Panc1 (cell line): Measurements from ENCODE around the gene FHL1. TPM values are rescaled to one million over a fixed set of nuclear protein-coding genes. Genes with fewer than 3 reads are reported as not detected.

Experiments used
- ATAC-seq: fragments of 200-7000 bp; cut with Tn5 transposase; 2 replicates; pipeline ENCODE4 v1.9.1; 2020; ENCODE audit warnings: mild to moderate bottlenecking, moderate library complexity
- BruUV-seq: library from RNA; stranded (reverse); fragments of 400-500 nt; replicated peaks from 2 replicates; lab custom pipeline; 2021; lab: Mats Ljungman, UMichigan
- CTCF ChIA-PET: fragments of 300-600 bp; sonication (Branson Sonifier 250); formaldehyde crosslinking; loops from one replicate; lab custom pipeline; 2022; ENCODE audit warnings: antibody characterized with exemption; lab: Charles Lee
- POLR2A ChIA-PET: fragments of 300-600 bp; sonication (Branson Sonifier 250); formaldehyde crosslinking; loops from one replicate; lab custom pipeline; 2022; ENCODE audit warnings: antibody characterized with exemption; lab: Charles Lee
- DNase-seq: peaks from one replicate; pipeline ENCODE4 v3.0.0-alpha.2; 2010; ENCODE audit warnings: low read depth, low spot score
- H3K27ac ChIP-seq: 2 replicates; pipeline ENCODE4 v1.5.1; 2011; ENCODE audit warnings: mild to moderate bottlenecking, low read length, inconsistent platforms
- H3K27me3 ChIP-seq: fragments of 200-500 bp; sonication (Bioruptor generic); 2 replicates; pipeline ENCODE4 v1.6.0; 2014; ENCODE audit warnings: low read length, inconsistent platforms; ENCODE audit not compliant: control insufficient read depth, insufficient read depth
- H3K36me3 ChIP-seq: fragments of 200-500 bp; sonication (Bioruptor generic); 2 replicates; pipeline ENCODE4 v1.5.1; 2014; ENCODE audit warnings: inconsistent platforms, mild to moderate bottlenecking, low read length, moderate library complexity; ENCODE audit not compliant: control insufficient read depth, insufficient read depth
- H3K4me1 ChIP-seq: 2 replicates; pipeline ENCODE4 v1.5.1; 2011; ENCODE audit warnings: inconsistent platforms, mild to moderate bottlenecking, low read length, moderate library complexity; ENCODE audit not compliant: control insufficient read depth, insufficient read depth
- H3K4me3 ChIP-seq, 2 experiments: 2 replicates each; pipeline ENCODE4 v1.5.1; 2011 to 2012; ENCODE audit warnings: low read depth in 2 of 2, low read length in 2 of 2, mild to moderate bottlenecking in 2 of 2, inconsistent platforms in 1 of 2, moderate library complexity in 1 of 2
- H3K9me3 ChIP-seq: fragments of 200-500 bp; sonication (Bioruptor generic); 2 replicates; pipeline ENCODE4 v1.5.1; 2014; ENCODE audit warnings: low read depth, mild to moderate bottlenecking, inconsistent platforms, low read length, moderate library complexity; ENCODE audit not compliant: control insufficient read depth, insufficient read depth
- POLR2AphosphoS5 ChIP-seq: IDR thresholded peaks from 2 replicates; pipeline ENCODE4 v1.6.1; 2012; ENCODE audit warnings: mild to moderate bottlenecking, low read depth, low read length, moderate library complexity
- SIN3A ChIP-seq: IDR thresholded peaks from 2 replicates; pipeline ENCODE4 v1.6.1; 2012; ENCODE audit warnings: low read depth, mild to moderate bottlenecking, low read length, moderate library complexity, borderline replicate concordance; ENCODE audit not compliant: insufficient read depth
- TCF7L2 ChIP-seq: IDR thresholded peaks from 2 replicates; pipeline ENCODE4 v1.6.1; 2011; ENCODE audit warnings: mild to moderate bottlenecking, low read depth, low read length, inconsistent platforms
- in situ Hi-C: cut with HindIII; loops from 2 replicates; pipeline ENCODE4 v1.10.0; 2016; ENCODE audit warnings: low sequenced_read_pairs, low pct_unique_long_range_greater_than_20kb
- intact Hi-C: fragments of 100-400 bp; cut with micrococcal nuclease; formaldehyde crosslinking; loops from one replicate; pipeline ENCODE4 v1.10.0; 2022; ENCODE audit not compliant: unreplicated experiment
- total RNA-seq: library from RNA; stranded (reverse); gene quantifications from one replicate; pipeline ENCODE4 v1.2.1, GENCODE V29; 2021; ENCODE audit not compliant: unreplicated experiment
- TF ChIP-seq, protein P1 (sequence below), 2 experiments: IDR thresholded peaks; 2 replicates each; pipeline ENCODE4 v1.6.1; 2011 to 2012; ENCODE audit warnings: low read depth in 2 of 2, control low read depth in 1 of 2, low read length in 1 of 2, mild to moderate bottlenecking in 1 of 2, moderate library complexity in 1 of 2; ENCODE audit not compliant: insufficient read depth in 1 of 2
- TF ChIP-seq, protein P2 (sequence below): fragments of 450-650 bp; IDR thresholded peaks from 2 replicates; pipeline ENCODE4 v1.5.1; 2017; ENCODE audit warnings: mild to moderate bottlenecking

Gene FHL1
- total RNA-seq, 1 experiment from 2014 or later, result 67.9 TPM

DNA sequence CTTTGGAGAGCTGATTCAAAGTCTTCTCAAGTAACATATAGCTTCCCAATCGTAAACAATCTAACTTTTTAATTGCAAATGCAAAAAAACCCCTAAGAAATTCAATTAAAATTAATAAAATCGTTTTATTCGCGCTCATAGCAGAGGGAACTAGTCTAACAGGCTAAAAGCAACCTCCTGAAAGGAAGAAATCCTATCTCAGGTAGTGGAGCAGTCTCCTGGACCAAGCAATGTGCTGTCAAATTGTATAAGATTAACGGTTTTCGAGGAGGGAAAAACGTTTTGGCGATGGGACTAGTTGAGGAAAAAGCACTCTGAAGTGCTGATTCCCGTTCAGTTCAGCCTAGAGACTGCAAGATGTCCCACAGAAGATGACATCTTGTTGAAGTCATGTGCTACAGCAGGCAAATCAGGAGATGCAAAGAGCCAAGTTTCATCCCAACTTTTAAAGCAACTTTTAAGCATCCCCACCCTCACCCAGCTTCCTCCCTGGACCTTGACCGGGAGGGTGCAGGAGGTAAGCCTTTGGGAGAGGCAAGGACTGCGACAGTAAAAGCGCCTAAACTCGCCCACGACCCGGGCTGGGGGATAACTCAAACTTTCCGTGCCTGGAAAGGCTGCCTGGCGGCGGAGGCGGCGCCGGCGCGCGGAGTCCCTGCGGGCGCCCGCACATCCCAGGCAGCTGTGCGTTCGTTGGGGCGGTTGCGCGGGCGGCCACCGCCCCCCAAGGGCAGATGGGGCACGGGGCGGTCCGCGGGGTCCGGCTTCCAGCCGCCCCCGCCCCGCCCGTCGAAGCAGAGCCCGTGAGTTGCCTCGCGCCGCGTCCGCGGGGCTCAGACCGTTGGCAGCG is 103.1 kb downstream of the FHL1 start:
- DNase-seq, result no peak
- CTCF ChIA-PET, result no interaction called here
- intact Hi-C loops, result no loop called here

DNA sequence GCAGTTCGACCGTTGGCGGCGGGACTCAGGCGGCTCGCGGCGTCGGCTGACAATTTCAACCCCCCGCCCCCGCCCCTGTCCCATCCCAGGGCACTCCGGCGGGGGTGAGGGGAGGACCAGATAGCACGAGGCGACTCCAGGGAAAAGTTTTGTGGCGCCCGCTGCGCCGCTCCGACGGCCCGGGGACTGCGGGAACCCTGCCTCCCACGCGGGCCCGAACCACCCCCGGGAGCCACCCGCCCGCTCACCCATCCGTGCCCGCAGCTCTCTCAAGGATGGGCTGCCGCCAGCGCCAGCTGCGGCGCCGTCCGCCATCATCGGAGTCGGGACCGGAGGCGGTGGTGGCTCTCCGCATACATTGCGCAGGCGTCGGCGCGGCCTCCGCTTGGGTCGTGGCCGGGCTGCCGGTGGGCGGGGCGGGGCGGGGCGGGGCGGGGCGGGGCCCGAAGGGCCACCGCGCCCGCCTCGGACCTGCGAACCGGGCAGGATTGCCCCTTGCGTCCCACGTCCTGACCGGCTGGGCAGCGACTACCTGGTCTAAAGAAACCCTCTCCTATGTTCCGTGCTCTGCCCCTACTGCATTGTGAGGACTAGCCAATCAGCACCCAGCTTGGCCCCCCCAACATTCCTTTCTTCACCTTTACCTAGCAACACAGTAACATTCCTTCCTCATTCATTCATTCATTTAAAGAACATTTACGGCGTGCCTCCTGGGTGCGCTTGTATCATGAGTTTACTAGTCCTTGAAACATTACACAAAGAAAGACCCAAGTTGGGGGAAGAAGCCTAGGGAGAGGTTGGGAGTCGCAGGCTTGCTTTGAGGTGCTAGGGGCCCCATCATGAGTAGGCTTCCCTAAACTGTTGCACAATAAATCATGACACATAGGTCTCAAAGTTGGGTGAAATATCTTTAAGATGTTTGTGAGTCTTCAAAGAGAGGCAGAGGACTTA is 104.0 kb downstream of the FHL1 start, which contains the start of gene MAP7D3:
MAP7D3 (minus strand) TSS at position 360 of the 951 bp plus-strand sequence; CDS start at position 318, 42 bp downstream.
- peak within 1 kb of the TSS; percentile 64 to 77 for H3K4me3 ChIP-seq
- H3K27ac ChIP-seq, result peak within 1 kb of the TSS; percentile 77
- peak; percentile 97 for ATAC-seq
- in situ Hi-C loops (no loop called here), intact Hi-C loops (no loop called here)
- H3K9me3 ChIP-seq, result no peaks in the 10 kb centered on the region
- DNase-seq, result no peak
- peak; percentile 73; the same call in 1 of the 2 replicates for TF ChIP-seq POLR2AphosphoS5
- TF ChIP-seq, protein P1, sequence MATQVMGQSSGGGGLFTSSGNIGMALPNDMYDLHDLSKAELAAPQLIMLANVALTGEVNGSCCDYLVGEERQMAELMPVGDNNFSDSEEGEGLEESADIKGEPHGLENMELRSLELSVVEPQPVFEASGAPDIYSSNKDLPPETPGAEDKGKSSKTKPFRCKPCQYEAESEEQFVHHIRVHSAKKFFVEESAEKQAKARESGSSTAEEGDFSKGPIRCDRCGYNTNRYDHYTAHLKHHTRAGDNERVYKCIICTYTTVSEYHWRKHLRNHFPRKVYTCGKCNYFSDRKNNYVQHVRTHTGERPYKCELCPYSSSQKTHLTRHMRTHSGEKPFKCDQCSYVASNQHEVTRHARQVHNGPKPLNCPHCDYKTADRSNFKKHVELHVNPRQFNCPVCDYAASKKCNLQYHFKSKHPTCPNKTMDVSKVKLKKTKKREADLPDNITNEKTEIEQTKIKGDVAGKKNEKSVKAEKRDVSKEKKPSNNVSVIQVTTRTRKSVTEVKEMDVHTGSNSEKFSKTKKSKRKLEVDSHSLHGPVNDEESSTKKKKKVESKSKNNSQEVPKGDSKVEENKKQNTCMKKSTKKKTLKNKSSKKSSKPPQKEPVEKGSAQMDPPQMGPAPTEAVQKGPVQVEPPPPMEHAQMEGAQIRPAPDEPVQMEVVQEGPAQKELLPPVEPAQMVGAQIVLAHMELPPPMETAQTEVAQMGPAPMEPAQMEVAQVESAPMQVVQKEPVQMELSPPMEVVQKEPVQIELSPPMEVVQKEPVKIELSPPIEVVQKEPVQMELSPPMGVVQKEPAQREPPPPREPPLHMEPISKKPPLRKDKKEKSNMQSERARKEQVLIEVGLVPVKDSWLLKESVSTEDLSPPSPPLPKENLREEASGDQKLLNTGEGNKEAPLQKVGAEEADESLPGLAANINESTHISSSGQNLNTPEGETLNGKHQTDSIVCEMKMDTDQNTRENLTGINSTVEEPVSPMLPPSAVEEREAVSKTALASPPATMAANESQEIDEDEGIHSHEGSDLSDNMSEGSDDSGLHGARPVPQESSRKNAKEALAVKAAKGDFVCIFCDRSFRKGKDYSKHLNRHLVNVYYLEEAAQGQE (IDR thresholded peaks at IDR 0.05; ENCODE audit: insufficient read depth in 1 of 2, low read depth in 2 of 2, low read length in 1 of 2), result no peak
- no peak for TF ChIP-seq TCF7L2
- TF ChIP-seq, protein P2, sequence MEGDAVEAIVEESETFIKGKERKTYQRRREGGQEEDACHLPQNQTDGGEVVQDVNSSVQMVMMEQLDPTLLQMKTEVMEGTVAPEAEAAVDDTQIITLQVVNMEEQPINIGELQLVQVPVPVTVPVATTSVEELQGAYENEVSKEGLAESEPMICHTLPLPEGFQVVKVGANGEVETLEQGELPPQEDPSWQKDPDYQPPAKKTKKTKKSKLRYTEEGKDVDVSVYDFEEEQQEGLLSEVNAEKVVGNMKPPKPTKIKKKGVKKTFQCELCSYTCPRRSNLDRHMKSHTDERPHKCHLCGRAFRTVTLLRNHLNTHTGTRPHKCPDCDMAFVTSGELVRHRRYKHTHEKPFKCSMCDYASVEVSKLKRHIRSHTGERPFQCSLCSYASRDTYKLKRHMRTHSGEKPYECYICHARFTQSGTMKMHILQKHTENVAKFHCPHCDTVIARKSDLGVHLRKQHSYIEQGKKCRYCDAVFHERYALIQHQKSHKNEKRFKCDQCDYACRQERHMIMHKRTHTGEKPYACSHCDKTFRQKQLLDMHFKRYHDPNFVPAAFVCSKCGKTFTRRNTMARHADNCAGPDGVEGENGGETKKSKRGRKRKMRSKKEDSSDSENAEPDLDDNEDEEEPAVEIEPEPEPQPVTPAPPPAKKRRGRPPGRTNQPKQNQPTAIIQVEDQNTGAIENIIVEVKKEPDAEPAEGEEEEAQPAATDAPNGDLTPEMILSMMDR, result no peak
- no TSS peak for BruUV-seq
- no peaks in the 10 kb centered on the region for H3K27me3 ChIP-seq
- H3K4me1 ChIP-seq, result peaks cover 11% of the 10 kb centered on the region
- ChIA-PET POLR2A (interaction anchor here (0.6 kb wide), 1 partner anchor 1472 kb away, joined by 4 read pairs; no protein-coding TSS in a partner anchor), CTCF (no interaction called here)
- no peaks in the 10 kb centered on the region for H3K36me3 ChIP-seq

More for the DNA sequence above, 103.1 kb downstream of the FHL1 start:
- TF ChIP-seq TCF7L2 (no peak), SIN3A (no peak; the same call in 1 of the 2 replicates), POLR2AphosphoS5 (no peak)
- TF ChIP-seq, protein P1 (IDR thresholded peaks at IDR 0.05; ENCODE audit: insufficient read depth in 1 of 2, low read depth in 2 of 2, low read length in 1 of 2), result no peak
- TF ChIP-seq, protein P2, result no peak
- peak overlapping the region; percentile 77 for H3K27ac ChIP-seq
- POLR2A ChIA-PET, result interaction anchor here (0.6 kb wide), 1 partner anchor 1471 kb away, joined by 4 read pairs; no protein-coding TSS in a partner anchor
- H3K36me3 ChIP-seq, result 0 out of 2 replicates have a peak, but pooled peaks cover 4% of the 10 kb centered on the region
- no TSS peak for BruUV-seq
- peak overlapping the region; percentile 64 to 77 for H3K4me3 ChIP-seq
- in situ Hi-C loops, result no loop called here
- H3K27me3 ChIP-seq, result no peaks in the 10 kb centered on the region
- ATAC-seq, result peak; percentile 62
- peaks cover 11% of the 10 kb centered on the region for H3K4me1 ChIP-seq
- H3K9me3 ChIP-seq, result no peaks in the 10 kb centered on the region
